WTC11 (cell line): ENCODE data around the gene GRIA2.

ENCODE experiments used
- ATF3 ChIP-seq: sonication (generic); formaldehyde crosslinking; conservative IDR thresholded peaks from 2 replicates; pipeline ENCODE4 v1.8.1; 2022; ENCODE audit warnings: mild to moderate bottlenecking, missing genetic modification reagents
- CTCF ChIP-seq: fragments of 200-600 bp; IDR thresholded peaks from 2 replicates; pipeline ENCODE4 v1.8.0; 2022; ENCODE audit warnings: antibody characterized with exemption
- ZBTB21 ChIP-seq: sonication (generic); formaldehyde crosslinking; IDR thresholded peaks from 2 replicates; pipeline ENCODE4 v1.8.1; 2023; ENCODE audit warnings: mild to moderate bottlenecking, missing genetic modification reagents, borderline replicate concordance

- TF ChIP-seq ZBTB21 (CRISPR knock-in tag) (no peak), ATF3 (CRISPR knock-in tag) (no peak), CTCF (no peak)
Observed at GRCh38 chr4:157363360-157363759, 142.8 kb downstream of the GRIA2 start.
